Caco-2 (cell line): ENCODE measurements around the gene ZNF804B. TPM values are rescaled to one million over a fixed set of nuclear protein-coding genes. Genes with fewer than 3 reads are reported as not detected.

Experiments
- Bru-seq: library from RNA; stranded (reverse); fragments of 400-500 nt; gene quantifications from one replicate; lab custom pipeline; 2021; lab: Mats Ljungman, UMichigan
- BruChase-seq, 2 experiments: library from RNA; stranded (reverse); fragments of 400-500 nt; gene quantifications; one replicate each; lab custom pipeline; 2021; lab: Mats Ljungman, UMichigan
- BruUV-seq: library from RNA; stranded (reverse); fragments of 400-500 nt; replicated peaks from 2 replicates; lab custom pipeline; 2021; lab: Mats Ljungman, UMichigan
- CTCF ChIA-PET: fragments of 300-600 bp; sonication (Branson Sonifier 250); formaldehyde crosslinking; loops from one replicate; lab custom pipeline; 2022; ENCODE audit warnings: antibody characterized with exemption; lab: Charles Lee
- POLR2A ChIA-PET: fragments of 300-600 bp; sonication (Branson Sonifier 250); formaldehyde crosslinking; loops from one replicate; lab custom pipeline; 2022; ENCODE audit warnings: antibody characterized with exemption; lab: Charles Lee
- DNase-seq, 2 experiments: peaks; one replicate each; pipeline versions ENCODE4 v3.0.0 to v3.0.0-alpha.2; 2020 to 2022
- H3K27me3 ChIP-seq: replicated peaks from 2 replicates; pipeline ENCODE4 v1.6.0; 2011; ENCODE audit warnings: low read length; ENCODE audit not compliant: control insufficient read depth, insufficient read depth
- H3K36me3 ChIP-seq: 2 replicates; pipeline ENCODE4 v1.5.1; 2011; ENCODE audit warnings: low read length; ENCODE audit not compliant: control insufficient read depth, insufficient read depth
- H3K4me1 ChIP-seq: fragments of 250-450 bp; sonication (Bioruptor Pico); 2 replicates; pipeline ENCODE4 v1.5.1; 2020; ENCODE audit warnings: mild to moderate bottlenecking
- H3K4me3 ChIP-seq: 2 replicates; pipeline ENCODE4 v1.5.1; 2011; ENCODE audit warnings: low read depth, mild to moderate bottlenecking, control low read depth, low read length
- H3K9me3 ChIP-seq: fragments of 250-450 bp; sonication (Bioruptor Pico); 2 replicates; pipeline ENCODE4 v1.5.1; 2020; ENCODE audit warnings: mild to moderate bottlenecking, moderate library complexity
- H3K27ac Mint-ChIP-seq: one replicate; pipeline ENCODE4 v1.8.0; 2022; ENCODE audit warnings: mixed read lengths; ENCODE audit not compliant: unreplicated experiment
- H3K27me3 Mint-ChIP-seq: one replicate; pipeline ENCODE4 v1.8.0; 2022; ENCODE audit warnings: mixed read lengths; ENCODE audit not compliant: insufficient read depth, unreplicated experiment
- H3K36me3 Mint-ChIP-seq: one replicate; pipeline ENCODE4 v1.8.0; 2022; ENCODE audit warnings: mild to moderate bottlenecking, mixed read lengths; ENCODE audit not compliant: insufficient read depth, unreplicated experiment
- H3K4me1 Mint-ChIP-seq: one replicate; pipeline ENCODE4 v1.8.0; 2022; ENCODE audit warnings: low read depth, mixed read lengths; ENCODE audit not compliant: unreplicated experiment
- H3K4me3 Mint-ChIP-seq: one replicate; pipeline ENCODE4 v1.8.0; 2022; ENCODE audit warnings: mild to moderate bottlenecking, moderate library complexity, mixed read lengths; ENCODE audit not compliant: unreplicated experiment
- H3K9me3 Mint-ChIP-seq: one replicate; pipeline ENCODE4 v1.8.0; 2022; ENCODE audit warnings: mixed read lengths; ENCODE audit not compliant: unreplicated experiment
- CTCF ChIP-seq, 2 experiments: fragments of 200-600 bp in 1 of 2; IDR thresholded peaks; 1 replicate in 1 of 2; 2 replicates in 1 of 2; pipeline versions ENCODE4 v1.5.1 to v1.8.0; 2011 to 2022; ENCODE audit warnings: antibody characterized with exemption in 1 of 2, control low read depth in 1 of 2, inconsistent platforms in 1 of 2, low read depth in 1 of 2, low read length in 1 of 2, mild to moderate bottlenecking in 1 of 2, moderate library complexity in 1 of 2; ENCODE audit not compliant: insufficient read depth in 1 of 2, severe bottlenecking in 1 of 2, unreplicated experiment in 1 of 2
- intact Hi-C: fragments of 100-400 bp; cut with micrococcal nuclease; formaldehyde crosslinking; loops from one replicate; pipeline ENCODE4 v1.10.0; 2022; ENCODE audit not compliant: unreplicated experiment
- long read RNA-seq: library from polyadenylated mRNA; stranded (forward); transcript quantifications from one replicate; pipeline ENCODE4 v2.0.0, GENCODE V29; 2022
- total RNA-seq: library from RNA; stranded (reverse); gene quantifications from 2 replicates; pipeline ENCODE4 v1.2.3, GENCODE V29; 2022

The ZNF804B gene
- total RNA-seq = not detected in 2 replicates
- Bru-seq, nascent RNA = percentile 1 among the genes with signal in this experiment
- BruChase-seq, experiment 1, labeled RNA remaining after a 2-hour chase = percentile 1 among the genes with signal in this experiment
- BruChase-seq, experiment 2, labeled RNA remaining after a 6-hour chase = percentile 1 among the genes with signal in this experiment
- long read RNA-seq = 0 reads

GRCh38 chr7:88759230-88760135, at the start of gene ZNF804B:
Gene ZNF804B, plus strand, starts transcription at chr7:88759700. Its CDS starts 277 bp downstream, at chr7:88759977.
- no peaks in the 10 kb centered on the region for H3K36me3 Mint-ChIP-seq
- H3K27ac Mint-ChIP-seq = no peak within 1 kb of the TSS
- CTCF ChIA-PET = no interaction called here
- no TSS peak for BruUV-seq
- no peaks in the 10 kb centered on the region for H3K4me1 Mint-ChIP-seq
- Histone ChIP-seq H3K36me3 (no peaks in the 10 kb centered on the region), H3K27me3 (no peaks in the 10 kb centered on the region), H3K4me1 (no peaks in the 10 kb centered on the region), H3K4me3 (no peak within 1 kb of the TSS), H3K9me3 (no peaks in the 10 kb centered on the region)
- H3K27me3 Mint-ChIP-seq = peaks cover 3% of the 10 kb centered on the region
- DNase-seq = no peak
- intact Hi-C loops = no loop called here
- POLR2A ChIA-PET = no interaction called here
- no peaks in the 10 kb centered on the region for H3K9me3 Mint-ChIP-seq
- no peak for TF ChIP-seq CTCF (IDR thresholded peaks at IDR 0.05; ENCODE audit: insufficient read depth in 1 of 2, low read depth in 1 of 2, low read length in 1 of 2, severe bottlenecking in 1 of 2, unreplicated experiment in 1 of 2)
- H3K4me3 Mint-ChIP-seq = no peak within 1 kb of the TSS

GRCh38 chr7:88735920-88736319, 23.6 kb upstream of the ZNF804B start:
- no peaks in the 10 kb centered on the region for H3K9me3 ChIP-seq
- Mint-ChIP-seq H3K9me3 (no peaks in the 10 kb centered on the region), H3K4me3 (no peak overlapping the region), H3K27ac (no peak overlapping the region), H3K36me3 (no peaks in the 10 kb centered on the region), H3K4me1 (no peaks in the 10 kb centered on the region), H3K27me3 (peaks cover 10% of the 10 kb centered on the region)
- no peaks in the 10 kb centered on the region for H3K36me3 ChIP-seq
- BruUV-seq = no TSS peak
- POLR2A ChIA-PET = no interaction called here
- no peak overlapping the region for H3K4me3 ChIP-seq
- H3K4me1 ChIP-seq = no peaks in the 10 kb centered on the region
- CTCF ChIA-PET = no interaction called here
- H3K27me3 ChIP-seq = no peaks in the 10 kb centered on the region
- no peak for TF ChIP-seq CTCF (IDR thresholded peaks at IDR 0.05; ENCODE audit: insufficient read depth in 1 of 2, low read depth in 1 of 2, low read length in 1 of 2, severe bottlenecking in 1 of 2, unreplicated experiment in 1 of 2)
- intact Hi-C loops = no loop called here
- DNase-seq = no peak

- CTCF ChIA-PET = no interaction called here
- Mint-ChIP-seq H3K27me3 (peaks cover 13% of the 10 kb centered on the region), H3K4me1 (no peaks in the 10 kb centered on the region), H3K4me3 (no peak overlapping the region), H3K36me3 (no peaks in the 10 kb centered on the region), H3K27ac (no peak overlapping the region), H3K9me3 (no peaks in the 10 kb centered on the region)
- TF ChIP-seq CTCF (IDR thresholded peaks at IDR 0.05; ENCODE audit: insufficient read depth in 1 of 2, low read depth in 1 of 2, low read length in 1 of 2, severe bottlenecking in 1 of 2, unreplicated experiment in 1 of 2) = no peak
- DNase-seq = no peak
- intact Hi-C loops = no loop called here
- no TSS peak for BruUV-seq
- POLR2A ChIA-PET = no interaction called here
- Histone ChIP-seq H3K4me3 (no peak overlapping the region), H3K36me3 (no peaks in the 10 kb centered on the region), H3K9me3 (no peaks in the 10 kb centered on the region), H3K27me3 (no peaks in the 10 kb centered on the region), H3K4me1 (no peaks in the 10 kb centered on the region)
Observed at GRCh38 chr7:88737632-88738031, 21.9 kb upstream of the ZNF804B start.
